MM.1S (cell line): ENCODE data around the gene C2CD3.
"Not testable (repeated sequence)": the region's sequence is repeated elsewhere in the genome, so short reads cannot be mapped to it uniquely, and the experiment has no call there.

Experiments
- DNase-seq: peaks from one replicate; pipeline ENCODE4 v3.0.0-alpha.2; 2015
- H2AFZ ChIP-seq: fragments of 300-600 bp; sonication (generic); 2 replicates; pipeline ENCODE4 v1.6.0; 2016; ENCODE audit warnings: antibody characterized with exemption, low read length
- H3F3A ChIP-seq: fragments of 300-600 bp; sonication (generic); 2 replicates; pipeline ENCODE4 v1.6.1; 2016; ENCODE audit warnings: mild to moderate bottlenecking, antibody characterized with exemption, low read length, moderate library complexity, mixed read lengths; ENCODE audit not compliant: insufficient read depth
- H3K27ac ChIP-seq: fragments of 300-600 bp; sonication (generic); 2 replicates; pipeline ENCODE4 v1.5.1; 2016; ENCODE audit warnings: mild to moderate bottlenecking, low read length
- H3K27me3 ChIP-seq: fragments of 300-600 bp; sonication (generic); replicated peaks from 2 replicates; pipeline ENCODE4 v1.6.0; 2016; ENCODE audit warnings: low read length; ENCODE audit not compliant: insufficient read depth
- H3K36me3 ChIP-seq: fragments of 300-600 bp; sonication (generic); replicated peaks from 2 replicates; pipeline ENCODE4 v1.6.1; 2016; ENCODE audit warnings: mild to moderate bottlenecking, low read length, mixed read lengths; ENCODE audit not compliant: insufficient read depth
- H3K4me1 ChIP-seq: fragments of 300-600 bp; sonication (generic); 2 replicates; pipeline ENCODE4 v1.6.1; 2016; ENCODE audit warnings: low read length, mixed read lengths
- H3K4me2 ChIP-seq: fragments of 300-600 bp; sonication (generic); 2 replicates; pipeline ENCODE4 v1.6.0; 2016; ENCODE audit warnings: low read depth, low read length
- H3K4me3 ChIP-seq: fragments of 300-600 bp; sonication (generic); 2 replicates; pipeline ENCODE4 v1.5.1; 2016; ENCODE audit warnings: low read length, mixed read lengths
- H3K79me2 ChIP-seq: fragments of 300-600 bp; sonication (generic); 2 replicates; pipeline ENCODE4 v1.6.1; 2016; ENCODE audit warnings: mixed run types, low read length, mixed read lengths
- H3K9ac ChIP-seq: fragments of 300-600 bp; sonication (generic); 2 replicates; pipeline ENCODE4 v1.6.1; 2016; ENCODE audit warnings: low read length, mixed read lengths
- H3K9me2 ChIP-seq: fragments of 300-600 bp; sonication (generic); replicated peaks from 2 replicates; pipeline ENCODE4 v1.6.1; 2016; ENCODE audit warnings: mild to moderate bottlenecking, low read length, mixed read lengths; ENCODE audit not compliant: insufficient read depth
- H3K9me3 ChIP-seq: fragments of 300-600 bp; sonication (generic); replicated peaks from 2 replicates; pipeline ENCODE4 v1.6.1; 2016; ENCODE audit warnings: mild to moderate bottlenecking, low read length, mixed read lengths; ENCODE audit not compliant: insufficient read depth
- H4K20me1 ChIP-seq: fragments of 300-600 bp; sonication (generic); 2 replicates; pipeline ENCODE4 v1.6.1; 2016; ENCODE audit warnings: mild to moderate bottlenecking, low read length, moderate library complexity, mixed read lengths; ENCODE audit not compliant: insufficient read depth
- CTCF ChIP-seq: fragments of 300-600 bp; sonication (generic); IDR thresholded peaks from 2 replicates; pipeline ENCODE4 v1.5.1; 2016; ENCODE audit warnings: antibody characterized with exemption, low read length, mixed read lengths
- EZH2 ChIP-seq: fragments of 300-600 bp; sonication (generic); optimal IDR thresholded peaks from 2 replicates; pipeline ENCODE3; 2017; ENCODE audit warnings: low read depth, mild to moderate bottlenecking, antibody characterized with exemption, low read length, mixed read lengths
- EZH2phosphoT487 ChIP-seq: fragments of 300-600 bp; sonication (generic); IDR thresholded peaks from 2 replicates; pipeline ENCODE4 v1.6.1; 2018; ENCODE audit warnings: antibody characterized with exemption, low read length

C2CD3 gene

DNA sequence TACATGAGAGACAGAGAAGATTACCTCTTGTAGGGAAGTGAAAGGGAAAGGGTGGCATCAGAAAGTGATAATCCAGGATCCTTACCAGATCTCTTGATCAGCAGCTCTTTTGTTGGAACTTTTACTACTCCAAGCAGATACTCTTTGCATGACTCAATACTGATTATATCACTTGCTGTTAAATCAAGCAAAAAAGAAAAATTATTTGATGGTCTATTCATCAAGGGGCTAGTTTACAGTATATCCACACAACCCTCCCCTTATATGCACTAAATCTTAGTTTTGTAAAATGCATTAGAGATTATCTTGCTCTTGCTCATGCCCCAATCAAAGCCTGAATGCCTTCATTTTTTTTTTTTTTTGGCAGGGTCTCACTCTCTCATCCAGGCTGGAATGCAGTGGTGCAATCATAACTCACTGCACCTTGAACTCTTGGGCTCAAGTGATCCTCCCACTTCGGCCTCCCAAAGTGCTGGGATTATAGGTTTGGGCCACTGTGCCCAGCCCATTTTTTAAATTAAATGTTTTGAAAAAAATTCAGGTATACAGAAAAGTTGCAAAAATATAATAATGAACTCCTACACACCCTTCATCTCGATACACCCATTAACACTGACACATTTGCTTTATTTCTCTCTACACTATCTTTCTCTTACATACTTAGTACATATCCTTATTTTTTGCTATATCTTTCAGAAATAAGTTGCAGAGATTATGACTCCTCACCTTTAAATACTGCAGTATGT, 85.8 kb downstream of the C2CD3 start:
- Histone ChIP-seq H3K36me3 (no peaks in the 10 kb centered on the region), H3K27ac (no peak overlapping the region)

DNA sequence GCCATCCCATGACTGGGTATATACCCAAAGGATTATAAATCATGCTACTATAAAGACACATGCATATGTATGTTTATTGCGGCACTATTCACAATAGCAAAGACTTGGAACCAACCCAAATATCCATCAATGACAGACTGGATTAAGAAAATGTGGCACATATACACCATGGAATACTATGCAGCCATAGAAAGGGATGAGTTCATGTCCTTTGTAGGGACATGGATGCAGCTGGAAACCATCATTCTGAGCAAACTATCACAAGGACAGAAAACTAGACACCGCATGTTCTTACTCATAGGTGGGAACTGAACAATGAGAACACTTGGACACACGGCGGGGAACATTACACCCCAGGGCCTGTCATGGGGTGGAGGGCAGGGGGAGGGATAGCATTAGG, 86.9 kb downstream of the C2CD3 start:
- H3K9me3 ChIP-seq, H3K4me1 ChIP-seq, DNase-seq, H3K27ac ChIP-seq, H3K9ac ChIP-seq, H4K20me1 ChIP-seq, H3K36me3 ChIP-seq, H3K79me2 ChIP-seq, H3K9me2 ChIP-seq, H3K27me3 ChIP-seq, H3K4me2 ChIP-seq, H3K4me3 ChIP-seq, H3F3A ChIP-seq, H2AFZ ChIP-seq: not testable (repeated sequence)

More for the DNA sequence above, 85.8 kb downstream of the C2CD3 start:
- Histone ChIP-seq H4K20me1 (no peaks in the 10 kb centered on the region), H3K9ac (no peak overlapping the region), H3K4me2 (no peak overlapping the region), H3K27me3 (no peaks in the 10 kb centered on the region), H3K79me2 (no peaks in the 10 kb centered on the region), H3K4me1 (no peaks in the 10 kb centered on the region; the same call in 1 of the 2 replicates), H3K9me2 (no peaks in the 10 kb centered on the region), H3K9me3 (no peaks in the 10 kb centered on the region), H3K4me3 (no peak overlapping the region), H2AFZ (no peak overlapping the region), H3F3A (no peaks in the 10 kb centered on the region)
- no peak for DNase-seq
- TF ChIP-seq CTCF, result no peak
- no peak for TF ChIP-seq EZH2phosphoT487
- TF ChIP-seq EZH2, result no peak

GRCh38 chr11:74081428-74081827, 89.4 kb downstream of the C2CD3 start:
- Histone ChIP-seq H3K9me3 (no peaks in the 10 kb centered on the region), H3K36me3 (no peaks in the 10 kb centered on the region), H3K4me1 (no peaks in the 10 kb centered on the region; the same call in 1 of the 2 replicates), H3K79me2 (no peaks in the 10 kb centered on the region), H3K9me2 (no peaks in the 10 kb centered on the region), H3K9ac (no peak overlapping the region), H2AFZ (no peak overlapping the region), H3K27me3 (no peaks in the 10 kb centered on the region), H3F3A (no peaks in the 10 kb centered on the region), H3K4me3 (no peak overlapping the region), H3K4me2 (no peak overlapping the region), H3K27ac (no peak overlapping the region), H4K20me1 (no peaks in the 10 kb centered on the region)
- DNase-seq, result no peak
- TF ChIP-seq EZH2phosphoT487 (no peak), EZH2 (no peak), CTCF (no peak)

- Histone ChIP-seq H3K4me2 (no peak overlapping the region), H4K20me1 (no peaks in the 10 kb centered on the region), H3K4me1 (no peaks in the 10 kb centered on the region), H3K9me3 (no peaks in the 10 kb centered on the region), H3K9me2 (no peaks in the 10 kb centered on the region), H2AFZ (no peak overlapping the region), H3K36me3 (no peaks in the 10 kb centered on the region; the same call in 1 of the 2 replicates), H3F3A (no peaks in the 10 kb centered on the region), H3K79me2 (no peaks in the 10 kb centered on the region), H3K9ac (no peak overlapping the region), H3K27ac (no peak overlapping the region), H3K4me3 (no peak overlapping the region), H3K27me3 (no peaks in the 10 kb centered on the region)
- no peak for TF ChIP-seq CTCF
- TF ChIP-seq EZH2, result no peak
- no peak for TF ChIP-seq EZH2phosphoT487
- no peak for DNase-seq
Observed at GRCh38 chr11:74077193-74077592, 93.6 kb downstream of the C2CD3 start.
